ENCODE results near the gene LONRF2.

- no peak for TF ChIP-seq CTCF (IDR thresholded peaks at IDR 0.05; ENCODE audit: insufficient read depth, low read length)
- no peak for TF ChIP-seq SPI1 (IDR thresholded peaks at IDR 0.05; ENCODE audit: borderline replicate concordance, low read depth)
- no peak for TF ChIP-seq POLR2AphosphoS5 (IDR thresholded peaks at IDR 0.05; ENCODE audit: low read depth)
- no peak for TF ChIP-seq REST (IDR thresholded peaks at IDR 0.05; ENCODE audit: insufficient replicate concordance, low read depth)
- TF ChIP-seq GABPA (IDR thresholded peaks at IDR 0.05; ENCODE audit: low read depth), result no peak
Observed at GRCh38 chr2:100279586-100280534, 42.4 kb downstream of the LONRF2 start.

All from HL-60 (cell line).